GM10266 (cell line): Measurements from ENCODE around the gene SERINC1.
"Not testable (repeated sequence)": the region's sequence is repeated elsewhere in the genome, so short reads cannot be mapped to it uniquely, and the experiment has no call there.

ENCODE experiments used
- DNase-seq: peaks from one replicate; pipeline ENCODE4 v3.0.0; 2012; ENCODE audit errors: extremely low spot score
- TF ChIP-seq, protein P1 (sequence below): IDR thresholded peaks from 2 replicates; pipeline ENCODE4 v1.5.1; 2012; ENCODE audit warnings: mild to moderate bottlenecking, low read depth; ENCODE audit not compliant: control insufficient read depth, insufficient read depth; ENCODE audit errors: missing control alignments

The SERINC1 gene

DNA sequence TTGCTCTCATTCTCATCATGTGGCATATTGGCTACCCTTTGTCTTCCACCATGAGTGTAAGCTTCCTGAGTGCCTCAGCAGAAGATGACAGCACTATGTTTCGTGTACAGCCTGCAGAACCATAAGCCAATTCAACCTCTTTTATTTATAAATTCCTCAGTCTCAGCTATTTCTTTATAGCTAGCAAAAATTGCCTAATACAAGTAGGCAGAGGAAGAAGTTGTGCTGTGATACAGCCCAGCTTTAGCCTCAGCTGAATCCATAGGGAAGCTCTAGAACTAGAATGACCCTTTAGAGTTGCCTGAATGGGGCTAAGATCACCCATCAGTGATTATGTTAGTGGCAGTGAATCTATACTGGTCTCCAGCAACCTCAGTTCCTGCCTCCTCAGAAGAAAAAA lies 19.0 kb upstream of the SERINC1 start:
- DNase-seq = no peak
- TF ChIP-seq, protein P1, sequence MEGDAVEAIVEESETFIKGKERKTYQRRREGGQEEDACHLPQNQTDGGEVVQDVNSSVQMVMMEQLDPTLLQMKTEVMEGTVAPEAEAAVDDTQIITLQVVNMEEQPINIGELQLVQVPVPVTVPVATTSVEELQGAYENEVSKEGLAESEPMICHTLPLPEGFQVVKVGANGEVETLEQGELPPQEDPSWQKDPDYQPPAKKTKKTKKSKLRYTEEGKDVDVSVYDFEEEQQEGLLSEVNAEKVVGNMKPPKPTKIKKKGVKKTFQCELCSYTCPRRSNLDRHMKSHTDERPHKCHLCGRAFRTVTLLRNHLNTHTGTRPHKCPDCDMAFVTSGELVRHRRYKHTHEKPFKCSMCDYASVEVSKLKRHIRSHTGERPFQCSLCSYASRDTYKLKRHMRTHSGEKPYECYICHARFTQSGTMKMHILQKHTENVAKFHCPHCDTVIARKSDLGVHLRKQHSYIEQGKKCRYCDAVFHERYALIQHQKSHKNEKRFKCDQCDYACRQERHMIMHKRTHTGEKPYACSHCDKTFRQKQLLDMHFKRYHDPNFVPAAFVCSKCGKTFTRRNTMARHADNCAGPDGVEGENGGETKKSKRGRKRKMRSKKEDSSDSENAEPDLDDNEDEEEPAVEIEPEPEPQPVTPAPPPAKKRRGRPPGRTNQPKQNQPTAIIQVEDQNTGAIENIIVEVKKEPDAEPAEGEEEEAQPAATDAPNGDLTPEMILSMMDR = no peak

DNA sequence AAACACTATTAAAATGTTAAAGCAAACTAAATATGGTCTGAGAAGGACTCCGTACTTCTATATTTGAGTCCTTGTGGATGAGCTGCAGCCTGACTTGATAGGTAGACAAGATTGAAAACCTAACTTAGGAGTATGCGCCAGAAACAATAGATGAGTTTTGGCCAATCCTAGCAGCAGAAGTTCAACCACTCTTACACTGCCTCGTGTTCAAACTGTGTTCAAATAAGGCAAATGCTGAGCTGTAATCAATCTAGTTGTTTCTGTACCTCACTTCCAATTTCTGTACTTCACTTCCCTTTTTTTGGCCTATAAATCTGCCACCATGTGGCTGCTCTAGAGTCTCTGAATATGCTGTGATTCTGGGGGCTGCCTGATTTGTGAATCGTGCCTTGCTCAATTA lies 13.2 kb upstream of the SERINC1 start:
- TF ChIP-seq, protein P1 = no peak
- DNase-seq = no peak

DNA sequence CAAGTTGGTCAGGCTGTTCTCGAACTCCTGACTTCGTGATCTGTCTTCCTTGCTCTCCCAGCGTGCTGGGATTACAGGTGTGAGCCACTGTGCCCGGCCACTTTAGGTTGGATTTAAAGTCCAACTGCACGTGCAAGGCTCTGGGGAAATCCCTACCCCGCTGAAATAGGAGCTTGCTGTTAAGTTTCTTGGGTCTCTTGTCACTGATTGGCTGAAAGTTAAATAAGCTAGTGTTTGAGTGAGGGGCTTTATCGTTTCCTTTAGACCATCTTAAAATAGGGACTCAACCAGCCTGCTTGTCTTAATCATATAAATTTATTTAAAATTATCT lies 11.1 kb upstream of the SERINC1 start:
- TF ChIP-seq, protein P1 = no peak
- no peak for DNase-seq

DNA sequence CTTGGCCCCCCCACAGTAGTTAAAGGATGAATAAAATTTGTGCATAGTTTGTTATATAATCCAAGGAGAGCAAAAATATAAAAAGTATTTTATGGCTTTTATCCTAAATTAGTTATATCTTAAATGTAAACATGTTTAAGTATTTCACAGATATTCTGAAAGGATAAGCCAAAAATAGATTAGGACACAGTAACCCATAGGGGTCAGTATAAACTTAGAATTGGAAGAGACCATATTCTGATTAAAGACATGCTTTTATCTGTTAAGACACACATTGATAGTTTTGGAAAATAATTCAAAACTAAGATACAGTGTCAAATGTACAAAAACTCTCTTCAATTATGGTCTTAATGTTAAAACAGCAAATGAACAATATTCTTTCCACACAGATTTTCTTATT lies 4.5 kb upstream of the SERINC1 start:
- DNase-seq = no peak
- TF ChIP-seq, protein P1 = peak; percentile 23

DNA sequence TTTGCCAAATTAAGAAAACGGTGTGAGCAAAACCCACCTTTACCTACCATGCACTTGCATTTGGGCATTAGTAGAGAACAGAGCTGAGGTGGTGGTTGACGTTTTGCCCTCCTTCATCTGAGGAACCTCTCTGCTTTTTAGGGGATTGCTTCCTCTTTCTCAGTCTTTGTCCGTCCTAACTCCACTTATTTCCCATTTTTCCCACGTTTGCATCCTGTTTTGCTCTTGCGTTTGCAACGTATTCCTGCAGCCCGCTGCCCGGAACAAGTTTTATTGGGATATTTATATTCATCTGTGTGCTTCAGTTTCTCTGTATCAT lies 374 bp upstream of the SERINC1 start:
- no peak for DNase-seq
- TF ChIP-seq, protein P1 = no peak

DNA sequence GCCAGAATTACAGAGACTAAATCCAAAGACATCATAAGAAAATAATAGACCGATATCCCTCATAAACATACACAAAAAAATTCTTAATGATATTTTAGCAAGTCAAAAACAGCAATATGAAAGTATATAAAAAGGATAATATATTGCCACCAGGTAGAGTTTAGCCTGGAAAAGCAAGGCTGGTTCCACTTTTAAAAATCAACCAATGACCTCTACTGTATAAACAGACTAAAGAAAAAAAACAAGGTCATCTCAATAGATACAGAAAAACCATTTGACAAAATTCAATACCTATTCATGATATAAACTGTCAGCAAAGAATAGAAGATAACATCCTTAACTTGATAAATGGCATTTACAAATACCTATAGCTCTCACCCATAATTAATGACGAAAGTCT lies 9.7 kb downstream of the SERINC1 start:
- TF ChIP-seq, protein P1 = no peak
- no peak for DNase-seq

DNA sequence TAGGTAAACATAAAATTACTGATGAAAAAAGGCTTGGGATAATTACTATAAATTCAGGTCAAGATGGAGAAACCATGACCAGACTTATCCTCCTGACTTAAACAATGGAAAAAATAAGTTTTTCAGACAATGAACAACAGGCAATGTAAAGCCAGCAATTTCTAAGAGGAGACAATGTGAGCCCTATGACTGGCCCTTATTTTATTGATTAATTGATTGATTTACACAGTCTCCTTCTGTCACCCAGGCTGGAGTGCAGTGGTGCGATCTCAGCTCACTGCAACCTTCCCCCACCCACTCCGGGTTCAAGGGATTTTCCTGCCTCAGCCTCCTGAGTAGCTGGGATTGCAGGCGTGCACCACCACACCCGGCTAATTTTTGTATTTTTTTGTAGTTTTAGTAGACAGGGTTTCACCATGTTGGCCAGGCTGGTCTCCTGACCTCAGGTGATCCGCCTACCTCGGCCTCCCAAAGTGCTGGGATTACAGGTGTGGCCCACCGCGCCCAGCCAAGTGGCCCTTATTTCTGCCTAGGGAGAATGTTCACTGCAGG lies 11.7 kb downstream of the SERINC1 start:
- DNase-seq = not testable (repeated sequence)

DNA sequence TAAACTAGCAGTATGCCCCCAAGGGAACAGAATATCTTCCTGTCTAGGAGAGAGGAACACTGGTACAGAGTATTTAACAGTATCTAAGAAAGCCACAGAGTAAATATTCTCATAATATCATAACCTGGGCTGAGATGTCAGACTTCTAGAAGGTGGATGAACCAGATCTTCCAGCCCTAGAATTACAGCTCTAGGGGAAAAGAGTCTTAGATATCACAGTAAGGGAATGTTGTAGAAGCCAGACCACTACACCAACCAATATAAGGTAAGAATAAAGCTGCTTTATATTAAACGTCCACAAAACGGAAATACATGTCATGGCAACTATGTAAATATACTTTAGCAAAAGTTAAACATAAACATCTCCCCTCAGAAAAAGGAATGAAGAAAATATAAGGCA lies 12.4 kb downstream of the SERINC1 start:
- no peak for DNase-seq
- TF ChIP-seq, protein P1 = no peak
